Subcutaneous abdominal adipose tissue (tissue), 5 donors: ENCODE measurements around the gene POLR2J2.
"Not testable (repeated sequence)": the region's sequence is repeated elsewhere in the genome, so short reads cannot be mapped to it uniquely, and the experiment has no call there.

Experiments used
- H3K27ac ChIP-seq: one replicate; pipeline ENCODE4 v1.7.0; 2013; ENCODE audit warnings: low read depth, mild to moderate bottlenecking, inconsistent platforms, low read length, moderate library complexity
- H3K27me3 ChIP-seq, 5 donors: one replicate each; pipeline ENCODE4 v1.7.0; 2013; ENCODE audit warnings: low read length in 5 of 5, inconsistent platforms in 1 of 5; ENCODE audit not compliant: control insufficient read depth in 5 of 5, insufficient read depth in 4 of 5
- H3K36me3 ChIP-seq, 5 donors: one replicate each; pipeline ENCODE4 v1.7.0; 2013; ENCODE audit warnings: low read length in 5 of 5; ENCODE audit not compliant: control insufficient read depth in 5 of 5, insufficient read depth in 5 of 5
- H3K4me1 ChIP-seq, 5 donors: one replicate each; pipeline ENCODE4 v1.7.0; 2013; ENCODE audit warnings: low read length in 5 of 5, mild to moderate bottlenecking in 3 of 5, moderate library complexity in 1 of 5; ENCODE audit not compliant: control insufficient read depth in 5 of 5, insufficient read depth in 5 of 5
- H3K4me3 ChIP-seq, 5 donors: one replicate each; pipeline ENCODE4 v1.7.0; 2013; ENCODE audit warnings: low read length in 5 of 5, low read depth in 1 of 5
- H3K9ac ChIP-seq, 5 donors: one replicate each; pipeline ENCODE4 v1.7.0; 2013; ENCODE audit warnings: low read length in 5 of 5, mild to moderate bottlenecking in 4 of 5, moderate library complexity in 3 of 5
- H3K9me3 ChIP-seq, 5 donors: one replicate each; pipeline ENCODE4 v1.7.0; 2013; ENCODE audit warnings: low read length in 5 of 5; ENCODE audit not compliant: control insufficient read depth in 5 of 5
- donor health status: healthy.
- donor health status: healthy.
- donor health status: healthy.
- donor health status: healthy.
- donor health status: healthy.

Gene POLR2J2

GRCh38 chr7:102695033-102695552 lies 23.6 kb upstream of the POLR2J2 start:
- H3K9ac ChIP-seq, H3K27ac ChIP-seq, H3K4me3 ChIP-seq, H3K27me3 ChIP-seq, H3K4me1 ChIP-seq, H3K36me3 ChIP-seq, H3K9me3 ChIP-seq: not testable (repeated sequence)

GRCh38 chr7:102694008-102694407 lies 22.5 kb upstream of the POLR2J2 start:
- H3K27ac ChIP-seq, H3K27me3 ChIP-seq, H3K36me3 ChIP-seq, H3K4me3 ChIP-seq, H3K4me1 ChIP-seq, H3K9me3 ChIP-seq, H3K9ac ChIP-seq: not testable (repeated sequence)

GRCh38 chr7:102690602-102691001 lies 19.1 kb upstream of the POLR2J2 start:
- H3K27ac ChIP-seq, H3K9me3 ChIP-seq, H3K9ac ChIP-seq, H3K4me1 ChIP-seq, H3K27me3 ChIP-seq, H3K36me3 ChIP-seq, H3K4me3 ChIP-seq: not testable (repeated sequence)

GRCh38 chr7:102689436-102690282 lies 18.2 kb upstream of the POLR2J2 start:
- H3K27me3 ChIP-seq, H3K27ac ChIP-seq, H3K36me3 ChIP-seq, H3K4me3 ChIP-seq, H3K4me1 ChIP-seq, H3K9me3 ChIP-seq, H3K9ac ChIP-seq: not testable (repeated sequence)

- H3K9me3 ChIP-seq, H3K4me1 ChIP-seq, H3K9ac ChIP-seq, H3K36me3 ChIP-seq, H3K27ac ChIP-seq, H3K27me3 ChIP-seq, H3K4me3 ChIP-seq: not testable (repeated sequence)
Observed at GRCh38 chr7:102688299-102689036, 17.0 kb upstream of the POLR2J2 start.

- not testable (repeated sequence) for H3K27me3 ChIP-seq, H3K36me3 ChIP-seq, H3K4me3 ChIP-seq, H3K9ac ChIP-seq, H3K4me1 ChIP-seq, H3K9me3 ChIP-seq, H3K27ac ChIP-seq
Observed at GRCh38 chr7:102682560-102682959, 11.1 kb upstream of the POLR2J2 start.

GRCh38 chr7:102680780-102681179 lies 9.3 kb upstream of the POLR2J2 start:
- not testable (repeated sequence) for H3K36me3 ChIP-seq, H3K4me1 ChIP-seq, H3K4me3 ChIP-seq, H3K9me3 ChIP-seq, H3K27ac ChIP-seq, H3K27me3 ChIP-seq, H3K9ac ChIP-seq

GRCh38 chr7:102675545-102675944 lies 4.1 kb upstream of the POLR2J2 start:
- not testable (repeated sequence) for H3K9me3 ChIP-seq, H3K9ac ChIP-seq, H3K36me3 ChIP-seq, H3K4me1 ChIP-seq, H3K27ac ChIP-seq, H3K4me3 ChIP-seq, H3K27me3 ChIP-seq

GRCh38 chr7:102673447-102674067 lies 2.1 kb upstream of the POLR2J2 start:
- H3K4me3 ChIP-seq, H3K27ac ChIP-seq, H3K27me3 ChIP-seq: not testable (repeated sequence)

GRCh38 chr7:102671956-102672307 lies 469 bp upstream of the POLR2J2 start:
- H3K27me3 ChIP-seq, H3K27ac ChIP-seq: not testable (repeated sequence)

More at GRCh38 chr7:102673447-102674067, 2.1 kb upstream of the POLR2J2 start:
- H3K4me1 ChIP-seq, H3K36me3 ChIP-seq, H3K9ac ChIP-seq, H3K9me3 ChIP-seq: not testable (repeated sequence)

More at GRCh38 chr7:102671956-102672307, 469 bp upstream of the POLR2J2 start:
- not testable (repeated sequence) for H3K9ac ChIP-seq, H3K36me3 ChIP-seq, H3K4me1 ChIP-seq, H3K9me3 ChIP-seq, H3K4me3 ChIP-seq
